Liver (tissue), 9 donors: ENCODE data around the gene THRA. TPM values are rescaled to one million over a fixed set of nuclear protein-coding genes. Genes with fewer than 3 reads are reported as not detected.

Experiments
- DNase-seq: peaks from one replicate; pipeline ENCODE4 v3.0.0-alpha.2; 2017; ENCODE audit warnings: low spot score
- H3K27ac ChIP-seq, 2 donors: one replicate each; pipeline ENCODE4 v1.7.0; 2013; ENCODE audit warnings: inconsistent platforms in 2 of 2, low read length in 2 of 2, control low read depth in 1 of 2, low read depth in 1 of 2, mild to moderate bottlenecking in 1 of 2
- H3K27me3 ChIP-seq, 4 donors: one replicate each; pipeline versions ENCODE4 v1.6.1 to v1.7.0; 2013; ENCODE audit warnings: low read length in 3 of 4, inconsistent platforms in 1 of 4, mild to moderate bottlenecking in 1 of 4, moderate library complexity in 1 of 4; ENCODE audit not compliant: control insufficient read depth in 4 of 4, insufficient read depth in 4 of 4
- H3K36me3 ChIP-seq, 4 donors: one replicate each; pipeline versions ENCODE4 v1.6.1 to v1.7.0; 2013; ENCODE audit warnings: low read length in 3 of 4, mild to moderate bottlenecking in 3 of 4, low read depth in 1 of 4, moderate library complexity in 1 of 4; ENCODE audit not compliant: control insufficient read depth in 4 of 4, insufficient read depth in 3 of 4
- H3K4me1 ChIP-seq, 4 donors: one replicate each; pipeline versions ENCODE4 v1.6.1 to v1.7.0; 2013; ENCODE audit warnings: low read length in 3 of 4, mild to moderate bottlenecking in 3 of 4, moderate library complexity in 1 of 4; ENCODE audit not compliant: control insufficient read depth in 4 of 4, insufficient read depth in 4 of 4
- H3K4me3 ChIP-seq, 3 donors: one replicate each; pipeline versions ENCODE4 v1.6.1 to v1.7.0; 2013; ENCODE audit warnings: low read length in 3 of 3, control low read depth in 1 of 3, low read depth in 1 of 3, mild to moderate bottlenecking in 1 of 3
- H3K9ac ChIP-seq, 2 donors: one replicate each; pipeline ENCODE4 v1.7.0; 2013; ENCODE audit warnings: low read length in 2 of 2, mild to moderate bottlenecking in 2 of 2, moderate library complexity in 2 of 2, control low read depth in 1 of 2, low read depth in 1 of 2
- H3K9me3 ChIP-seq, 4 donors: one replicate each; pipeline versions ENCODE4 v1.6.1 to v1.7.0; 2013; ENCODE audit warnings: low read length in 3 of 4; ENCODE audit not compliant: control insufficient read depth in 4 of 4
- EGR1 ChIP-seq, 2 donors: IDR thresholded peaks; 2 replicates each; pipeline ENCODE4 v1.6.1; 2016 to 2018; ENCODE audit warnings: antibody characterized with exemption in 2 of 2, low read depth in 2 of 2
- FOXA1 ChIP-seq: IDR thresholded peaks from 2 replicates; pipeline ENCODE4 v1.6.1; 2016; ENCODE audit warnings: antibody characterized with exemption
- FOXA2 ChIP-seq: IDR thresholded peaks from 2 replicates; pipeline ENCODE4 v1.6.1; 2016; ENCODE audit warnings: antibody characterized with exemption
- GABPA ChIP-seq, 2 donors: IDR thresholded peaks in 1 of 2; conservative IDR thresholded peaks in 1 of 2; 2 replicates each; pipeline ENCODE4 v1.6.1; 2016; ENCODE audit warnings: antibody characterized with exemption in 2 of 2, mild to moderate bottlenecking in 1 of 2, moderate library complexity in 1 of 2
- HNF4A ChIP-seq, 2 donors: conservative IDR thresholded peaks; 2 replicates each; pipeline ENCODE4 v1.6.1; 2016; ENCODE audit warnings: antibody characterized with exemption in 2 of 2, mild to moderate bottlenecking in 2 of 2
- HNF4G ChIP-seq: IDR thresholded peaks from 2 replicates; pipeline ENCODE4 v1.6.1; 2016; ENCODE audit warnings: antibody characterized with exemption
- JUND ChIP-seq, 2 donors: IDR thresholded peaks; 2 replicates each; pipeline ENCODE4 v1.6.1; 2016; ENCODE audit warnings: antibody characterized with exemption in 2 of 2
- NR2F2 ChIP-seq: IDR thresholded peaks from 2 replicates; pipeline ENCODE4 v1.6.1; 2016; ENCODE audit warnings: antibody characterized with exemption
- RAD21 ChIP-seq, 2 donors: IDR thresholded peaks; 2 replicates each; pipeline ENCODE4 v1.6.1; 2016; ENCODE audit warnings: antibody characterized with exemption in 2 of 2, mild to moderate bottlenecking in 2 of 2
- RXRA ChIP-seq, 2 donors: IDR thresholded peaks; 2 replicates each; pipeline ENCODE4 v1.6.1; 2017 to 2018; ENCODE audit warnings: antibody characterized with exemption in 2 of 2, mild to moderate bottlenecking in 1 of 2
- SP1 ChIP-seq: IDR thresholded peaks from 2 replicates; pipeline ENCODE4 v1.6.1; 2018; ENCODE audit warnings: antibody characterized with exemption, mild to moderate bottlenecking
- TAF1 ChIP-seq: conservative IDR thresholded peaks from 2 replicates; pipeline ENCODE4 v1.6.1; 2016; ENCODE audit warnings: antibody characterized with exemption, mild to moderate bottlenecking
- YY1 ChIP-seq: IDR thresholded peaks from 2 replicates; pipeline ENCODE4 v1.6.1; 2016; ENCODE audit warnings: antibody characterized with exemption, mild to moderate bottlenecking
- WGBS: extraction: QIAGEN DNeasy Blood & Tissue Kit; methylation state at CpG from one replicate; pipeline ENCODE4 v1.1.7; 2013; 5-methylcytosine and 5-hydroxymethylcytosine counted together
- polyA plus RNA-seq, 2 donors: library from polyadenylated mRNA; stranded (reverse) in 1 of 2; unstranded in 1 of 2; fragments of 200-250 nt in 1 of 2; fragments of >200 nt in 1 of 2; fragmentation: Nextera tagmentation in 1 of 2; extraction: Ambion mirVana in 1 of 2; gene quantifications; one replicate each; pipeline versions ENCODE4 v1.2.1 to v1.2.3, GENCODE V29; 2013 to 2015
- total RNA-seq, 2 donors: library from RNA; depleted of rRNA; stranded (reverse); fragments of >200 nt; gene quantifications; one replicate each; pipeline ENCODE4 v1.2.3, GENCODE V29; 2014
- TF ChIP-seq, protein P1 (sequence below): fragments of 150-350 bp; IDR thresholded peaks from 2 replicates; pipeline ENCODE4 v1.5.1; 2017; ENCODE audit warnings: improper control_type of control experiment, low read depth, low read length; ENCODE audit not compliant: missing input control
- TF ChIP-seq, protein P2 (sequence below): IDR thresholded peaks from 2 replicates; pipeline ENCODE4 v1.6.1; 2016; ENCODE audit warnings: antibody characterized with exemption
- TF ChIP-seq, protein P3 (sequence below): IDR thresholded peaks from 2 replicates; pipeline ENCODE4 v1.6.1; 2016; ENCODE audit warnings: antibody characterized with exemption, mild to moderate bottlenecking
- TF ChIP-seq, protein P4 (sequence below): IDR thresholded peaks from 2 replicates; pipeline ENCODE4 v1.6.1; 2016; ENCODE audit warnings: antibody characterized with exemption
- donor health status: healthy.
- donor health status: healthy.
- donor health status: healthy.
- donor health status: healthy.
- donor health status: healthy.

The THRA gene
- total and polyA plus RNA-seq, 4 donors = 3.2 to 10.3 (median 7.4) TPM

DNA sequence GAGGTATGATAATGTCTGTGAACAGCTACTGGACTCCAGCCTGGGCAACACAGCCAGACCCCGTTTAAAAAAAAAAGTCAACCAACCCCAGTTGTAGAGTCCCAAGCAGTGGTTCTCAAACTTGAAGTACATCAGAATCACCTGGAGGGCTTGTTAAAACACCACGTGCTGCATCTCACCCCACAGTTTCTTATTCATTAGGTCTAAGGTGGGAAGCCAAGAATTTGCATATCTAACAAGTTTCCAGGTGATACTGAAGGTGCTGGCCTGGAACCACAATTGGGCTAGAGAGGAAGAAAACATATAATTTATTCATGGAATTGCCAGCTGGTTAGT, 52.3 kb downstream of the THRA start (continued):
- TF ChIP-seq, protein P1, sequence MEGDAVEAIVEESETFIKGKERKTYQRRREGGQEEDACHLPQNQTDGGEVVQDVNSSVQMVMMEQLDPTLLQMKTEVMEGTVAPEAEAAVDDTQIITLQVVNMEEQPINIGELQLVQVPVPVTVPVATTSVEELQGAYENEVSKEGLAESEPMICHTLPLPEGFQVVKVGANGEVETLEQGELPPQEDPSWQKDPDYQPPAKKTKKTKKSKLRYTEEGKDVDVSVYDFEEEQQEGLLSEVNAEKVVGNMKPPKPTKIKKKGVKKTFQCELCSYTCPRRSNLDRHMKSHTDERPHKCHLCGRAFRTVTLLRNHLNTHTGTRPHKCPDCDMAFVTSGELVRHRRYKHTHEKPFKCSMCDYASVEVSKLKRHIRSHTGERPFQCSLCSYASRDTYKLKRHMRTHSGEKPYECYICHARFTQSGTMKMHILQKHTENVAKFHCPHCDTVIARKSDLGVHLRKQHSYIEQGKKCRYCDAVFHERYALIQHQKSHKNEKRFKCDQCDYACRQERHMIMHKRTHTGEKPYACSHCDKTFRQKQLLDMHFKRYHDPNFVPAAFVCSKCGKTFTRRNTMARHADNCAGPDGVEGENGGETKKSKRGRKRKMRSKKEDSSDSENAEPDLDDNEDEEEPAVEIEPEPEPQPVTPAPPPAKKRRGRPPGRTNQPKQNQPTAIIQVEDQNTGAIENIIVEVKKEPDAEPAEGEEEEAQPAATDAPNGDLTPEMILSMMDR = no peak
- no peak for TF ChIP-seq HNF4G

DNA sequence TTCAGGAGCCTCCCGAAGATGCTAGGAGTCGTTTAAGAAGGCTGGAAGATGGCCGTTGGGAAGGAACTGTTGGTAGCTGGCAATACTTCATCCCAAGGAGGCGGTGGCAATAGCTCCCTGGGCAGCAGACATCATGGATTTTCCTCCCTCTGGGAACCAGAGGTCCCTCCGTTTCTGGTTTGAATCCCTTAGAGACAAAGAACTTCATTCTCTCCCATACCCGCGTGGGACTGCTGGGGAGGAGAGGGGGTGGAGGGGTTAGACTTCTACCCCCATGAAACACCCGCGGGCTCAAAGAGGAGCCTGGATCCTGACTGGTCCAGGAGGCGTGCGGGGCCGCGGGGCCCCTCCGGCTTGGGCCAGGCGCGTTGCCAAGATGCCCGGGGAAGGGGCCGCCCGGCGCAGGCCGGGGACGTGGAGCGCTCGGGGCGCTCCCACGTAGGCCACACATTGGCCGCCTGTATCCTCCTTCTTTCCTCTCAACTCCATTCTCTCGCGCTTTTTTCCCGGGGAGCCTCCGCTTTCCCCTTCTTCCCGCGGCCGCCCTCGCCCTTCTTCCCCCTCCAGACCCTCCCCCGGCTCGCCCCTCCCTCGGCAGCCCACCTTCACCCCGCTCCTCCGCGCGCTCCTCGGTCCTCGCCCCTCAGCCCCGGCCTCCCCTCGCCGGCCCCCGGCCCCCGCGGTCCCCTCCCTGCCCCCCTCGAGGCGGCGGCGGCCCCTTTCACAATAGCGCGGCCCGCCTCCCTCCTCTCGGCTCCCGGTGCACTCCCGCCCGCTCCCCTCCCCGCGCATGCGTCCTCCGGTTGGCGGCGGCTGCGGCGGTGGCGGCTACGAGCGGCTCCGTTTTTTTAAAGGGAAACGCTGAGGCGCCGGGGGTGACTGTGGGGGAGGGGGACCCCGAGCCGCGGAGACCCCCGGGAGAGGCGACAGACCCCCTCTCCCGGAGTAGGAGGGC, 58.7 kb downstream of the THRA start, which contains the start of gene MSL1:
Gene MSL1 (plus strand): TSS at position 791 of the 955 bp plus-strand sequence. CDS start 642 bp downstream, outside the sequence.
- H3K4me1 ChIP-seq = peaks cover 3 to 27% (median 23%) of the 10 kb centered on the region in 4 donors
- TF ChIP-seq, protein P2, sequence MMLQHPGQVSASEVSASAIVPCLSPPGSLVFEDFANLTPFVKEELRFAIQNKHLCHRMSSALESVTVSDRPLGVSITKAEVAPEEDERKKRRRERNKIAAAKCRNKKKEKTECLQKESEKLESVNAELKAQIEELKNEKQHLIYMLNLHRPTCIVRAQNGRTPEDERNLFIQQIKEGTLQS = no peak
- TF ChIP-seq YY1 = peak; percentile 40
- TF ChIP-seq EGR1 (IDR thresholded peaks at IDR 0.05; ENCODE audit: low read depth in 2 of 2) = peak in 1 of 2 donors; percentile 17
- DNase-seq = peak; percentile 87
- H3K4me3 ChIP-seq = peak within 1 kb of the TSS; percentile 86 to 97 (median 96)
- under 1% methylated on average over 82 of the region's 82 CpGs for WGBS
- H3K9me3 ChIP-seq = no peaks in the 10 kb centered on the region
- H3K27me3 ChIP-seq = no peaks in the 10 kb centered on the region
- H3K27ac ChIP-seq = peak within 1 kb of the TSS; percentile 91 to 95
- H3K36me3 ChIP-seq = peaks cover 0 to 5% (median 3%) of the 10 kb centered on the region in 4 donors
- H3K9ac ChIP-seq = peak within 1 kb of the TSS; percentile 81 to 82

DNA sequence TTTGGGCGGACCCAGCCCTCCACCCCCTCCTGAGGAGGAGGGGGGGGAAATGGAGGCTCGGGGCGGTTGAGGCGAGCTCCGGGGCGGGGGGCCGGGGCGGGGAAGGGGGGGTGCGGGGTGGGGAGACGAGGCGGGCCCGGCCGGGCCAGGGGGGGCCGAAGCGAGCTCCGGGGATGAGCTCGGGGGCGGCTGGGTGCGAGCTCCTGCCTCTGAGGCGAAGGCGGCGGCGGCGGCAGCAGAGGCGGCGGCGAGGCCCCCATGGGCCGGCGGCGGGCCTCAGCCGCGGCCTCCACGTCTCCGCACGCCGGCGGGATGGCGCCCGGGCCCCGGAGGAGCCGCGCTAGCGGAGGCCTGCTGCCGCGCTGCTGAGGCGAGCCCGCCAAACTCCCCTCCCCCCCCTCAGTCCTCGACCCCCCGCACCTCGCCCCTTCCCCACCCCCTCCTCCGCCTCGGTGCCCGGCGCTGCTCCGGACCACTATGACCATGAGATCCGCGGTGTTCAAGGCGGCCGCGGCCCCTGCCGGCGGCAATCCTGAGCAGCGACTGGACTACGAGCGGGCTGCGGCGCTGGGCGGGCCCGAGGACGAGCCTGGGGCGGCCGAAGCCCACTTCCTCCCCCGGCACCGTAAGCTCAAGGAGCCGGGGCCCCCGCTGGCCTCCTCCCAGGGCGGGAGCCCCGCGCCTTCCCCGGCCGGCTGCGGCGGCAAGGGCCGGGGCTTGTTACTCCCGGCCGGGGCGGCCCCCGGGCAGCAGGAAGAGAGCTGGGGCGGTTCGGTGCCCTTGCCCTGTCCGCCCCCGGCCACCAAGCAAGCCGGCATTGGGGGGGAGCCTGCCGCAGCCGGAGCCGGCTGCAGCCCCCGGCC, 59.6 kb downstream of the THRA start:
- Histone ChIP-seq H3K27me3 (no peaks in the 10 kb centered on the region), H3K36me3 (peaks cover 2 to 9% (median 7%) of the 10 kb centered on the region in 4 donors), H3K4me1 (peaks cover 3 to 27% (median 23%) of the 10 kb centered on the region in 4 donors), H3K9ac (peak overlapping the region; percentile 50 to 81), H3K9me3 (no peaks in the 10 kb centered on the region), H3K27ac (peak overlapping the region; percentile 91 to 95), H3K4me3 (peak overlapping the region; percentile 86 to 97 (median 96))
- WGBS = under 1% methylated on average over 97 of the region's 97 CpGs
- peak; percentile 63 for DNase-seq
- TF ChIP-seq, protein P2 = no peak
- TF ChIP-seq TAF1 (no peak), HNF4A (conservative IDR thresholded peaks at IDR 0.05) (no peak), NR2F2 (no peak), JUND (IDR thresholded peaks at IDR 0.05) (no peak), FOXA1 (no peak), RAD21 (IDR thresholded peaks at IDR 0.05) (no peak), FOXA2 (no peak), SP1 (no peak), GABPA (IDR thresholded peaks at IDR 0.05 in 1 of 2, conservative IDR thresholded peaks at IDR 0.05 in 1 of 2) (no peak), RXRA (IDR thresholded peaks at IDR 0.05) (no peak)
- TF ChIP-seq, protein P3, sequence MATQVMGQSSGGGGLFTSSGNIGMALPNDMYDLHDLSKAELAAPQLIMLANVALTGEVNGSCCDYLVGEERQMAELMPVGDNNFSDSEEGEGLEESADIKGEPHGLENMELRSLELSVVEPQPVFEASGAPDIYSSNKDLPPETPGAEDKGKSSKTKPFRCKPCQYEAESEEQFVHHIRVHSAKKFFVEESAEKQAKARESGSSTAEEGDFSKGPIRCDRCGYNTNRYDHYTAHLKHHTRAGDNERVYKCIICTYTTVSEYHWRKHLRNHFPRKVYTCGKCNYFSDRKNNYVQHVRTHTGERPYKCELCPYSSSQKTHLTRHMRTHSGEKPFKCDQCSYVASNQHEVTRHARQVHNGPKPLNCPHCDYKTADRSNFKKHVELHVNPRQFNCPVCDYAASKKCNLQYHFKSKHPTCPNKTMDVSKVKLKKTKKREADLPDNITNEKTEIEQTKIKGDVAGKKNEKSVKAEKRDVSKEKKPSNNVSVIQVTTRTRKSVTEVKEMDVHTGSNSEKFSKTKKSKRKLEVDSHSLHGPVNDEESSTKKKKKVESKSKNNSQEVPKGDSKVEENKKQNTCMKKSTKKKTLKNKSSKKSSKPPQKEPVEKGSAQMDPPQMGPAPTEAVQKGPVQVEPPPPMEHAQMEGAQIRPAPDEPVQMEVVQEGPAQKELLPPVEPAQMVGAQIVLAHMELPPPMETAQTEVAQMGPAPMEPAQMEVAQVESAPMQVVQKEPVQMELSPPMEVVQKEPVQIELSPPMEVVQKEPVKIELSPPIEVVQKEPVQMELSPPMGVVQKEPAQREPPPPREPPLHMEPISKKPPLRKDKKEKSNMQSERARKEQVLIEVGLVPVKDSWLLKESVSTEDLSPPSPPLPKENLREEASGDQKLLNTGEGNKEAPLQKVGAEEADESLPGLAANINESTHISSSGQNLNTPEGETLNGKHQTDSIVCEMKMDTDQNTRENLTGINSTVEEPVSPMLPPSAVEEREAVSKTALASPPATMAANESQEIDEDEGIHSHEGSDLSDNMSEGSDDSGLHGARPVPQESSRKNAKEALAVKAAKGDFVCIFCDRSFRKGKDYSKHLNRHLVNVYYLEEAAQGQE = no peak
- TF ChIP-seq, protein P1 = no peak
- TF ChIP-seq, protein P4, sequence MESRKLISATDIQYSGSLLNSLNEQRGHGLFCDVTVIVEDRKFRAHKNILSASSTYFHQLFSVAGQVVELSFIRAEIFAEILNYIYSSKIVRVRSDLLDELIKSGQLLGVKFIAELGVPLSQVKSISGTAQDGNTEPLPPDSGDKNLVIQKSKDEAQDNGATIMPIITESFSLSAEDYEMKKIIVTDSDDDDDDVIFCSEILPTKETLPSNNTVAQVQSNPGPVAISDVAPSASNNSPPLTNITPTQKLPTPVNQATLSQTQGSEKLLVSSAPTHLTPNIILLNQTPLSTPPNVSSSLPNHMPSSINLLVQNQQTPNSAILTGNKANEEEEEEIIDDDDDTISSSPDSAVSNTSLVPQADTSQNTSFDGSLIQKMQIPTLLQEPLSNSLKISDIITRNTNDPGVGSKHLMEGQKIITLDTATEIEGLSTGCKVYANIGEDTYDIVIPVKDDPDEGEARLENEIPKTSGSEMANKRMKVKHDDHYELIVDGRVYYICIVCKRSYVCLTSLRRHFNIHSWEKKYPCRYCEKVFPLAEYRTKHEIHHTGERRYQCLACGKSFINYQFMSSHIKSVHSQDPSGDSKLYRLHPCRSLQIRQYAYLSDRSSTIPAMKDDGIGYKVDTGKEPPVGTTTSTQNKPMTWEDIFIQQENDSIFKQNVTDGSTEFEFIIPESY = no peak
